Measurements from ENCODE around the gene NDUFS5.
"Not testable (repeated sequence)": the region's sequence is repeated elsewhere in the genome, so short reads cannot be mapped to it uniquely, and the experiment has no call there.

The NDUFS5 gene

DNA sequence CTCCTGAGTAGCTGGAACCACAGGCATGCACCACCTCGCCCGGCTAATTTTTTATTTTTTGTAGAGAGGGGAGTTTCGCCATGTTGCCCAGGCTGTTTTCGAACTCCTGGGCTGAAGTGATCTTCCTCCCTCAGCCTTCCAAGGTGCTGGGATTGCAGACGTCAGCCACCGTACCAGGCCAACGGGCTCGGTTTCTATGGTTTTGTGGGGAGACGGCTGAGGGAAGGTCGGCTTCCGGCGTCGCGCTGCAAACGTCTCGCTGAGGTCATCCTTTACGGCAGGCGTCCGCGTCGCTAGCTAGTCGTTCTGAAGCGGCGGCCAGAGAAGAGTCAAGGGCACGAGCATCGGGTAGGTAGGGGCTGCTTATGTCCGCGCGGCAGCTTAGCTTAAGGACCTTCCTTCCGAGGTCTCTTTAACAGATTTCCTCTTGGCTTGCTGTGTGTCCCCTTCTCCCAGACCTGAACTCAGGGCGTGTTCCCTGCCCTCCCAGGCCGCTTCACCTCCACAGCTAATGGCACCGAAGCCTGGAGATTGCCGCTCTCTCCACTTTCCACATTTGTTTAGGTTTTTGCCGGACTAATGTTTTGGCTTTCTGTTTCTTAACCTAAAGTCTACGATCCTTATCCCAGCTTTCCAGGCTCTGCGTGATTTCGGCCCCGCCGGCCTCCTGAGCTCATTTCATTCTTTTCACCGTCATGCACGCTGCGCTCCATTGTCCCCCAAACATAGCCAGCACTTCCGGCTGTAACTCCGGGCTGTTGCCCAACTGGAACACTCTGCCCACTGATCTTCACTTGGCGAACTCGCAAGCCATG is at the start of gene NDUFS5:
NDUFS5 (plus strand) TSS at position 300 of the 815 bp plus-strand sequence. CDS start 2,375 bp downstream, outside the sequence.
- peak; percentile 84 for DNase-seq (ENCODE audit: low read depth, low spot score)

DNA sequence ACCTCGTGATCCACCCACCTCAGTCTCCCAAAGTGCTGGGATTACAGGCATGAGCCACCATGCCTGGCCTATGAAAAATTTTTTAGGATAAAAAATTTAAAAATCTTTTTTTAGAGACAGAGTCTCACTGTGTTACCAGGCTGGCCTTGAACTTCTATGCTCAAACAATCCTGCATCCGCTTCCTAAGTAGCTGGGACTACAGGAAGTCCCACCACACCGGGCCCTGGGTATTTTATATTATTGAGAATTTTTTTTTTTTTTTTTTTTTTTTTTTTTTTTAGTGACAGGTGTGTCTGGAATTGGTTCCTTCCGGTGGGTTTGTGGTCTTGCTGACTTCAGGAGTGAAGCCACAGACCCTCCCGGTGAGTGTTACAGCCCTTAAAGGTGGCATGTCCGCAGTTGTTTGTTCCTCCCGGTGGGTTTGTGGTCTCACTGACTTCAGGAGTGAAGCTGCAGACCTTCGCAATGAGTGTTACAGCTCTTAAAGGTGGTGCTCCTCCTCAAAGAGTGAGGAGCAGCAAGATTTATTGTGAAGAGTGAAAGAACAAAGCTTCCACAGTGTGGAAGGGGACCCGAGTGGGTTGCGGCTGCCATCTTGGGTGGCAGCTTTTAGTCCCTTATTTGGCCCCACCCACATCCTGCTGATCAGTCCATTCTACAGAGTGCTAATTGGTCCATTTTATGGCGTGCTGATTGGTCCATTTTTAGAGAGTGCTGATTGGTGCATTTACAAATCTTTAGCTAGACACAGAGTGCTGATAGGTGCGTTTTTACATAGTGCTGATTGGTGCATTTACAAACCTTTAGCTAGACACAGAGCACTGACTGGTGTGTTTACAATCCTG is 48.5 kb upstream of the NDUFS5 start:
- not testable (repeated sequence) for DNase-seq (ENCODE audit: low read depth, low spot score)

DNA sequence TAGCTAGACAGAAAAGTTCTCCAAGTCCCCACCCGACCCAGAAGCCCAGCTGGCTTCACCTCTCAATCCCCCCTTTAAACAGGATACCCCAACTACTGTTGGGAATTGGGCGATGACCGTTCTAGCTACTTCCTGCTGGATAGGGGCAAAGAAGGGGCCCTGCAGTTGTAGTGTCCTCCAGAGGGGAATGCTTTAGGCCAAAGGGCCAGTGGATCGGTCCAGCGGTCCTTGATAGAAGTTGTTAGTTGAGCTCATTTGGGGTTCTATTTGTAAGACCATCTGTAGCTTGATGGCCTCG is 48.0 kb upstream of the NDUFS5 start:
- not testable (repeated sequence) for DNase-seq (ENCODE audit: low read depth, low spot score)

GRCh38 chr1:38979380-38979779 is 46.8 kb upstream of the NDUFS5 start:
- DNase-seq (ENCODE audit: low read depth, low spot score) = not testable (repeated sequence)

GRCh38 chr1:38989979-38990378 is 36.2 kb upstream of the NDUFS5 start:
- no peak for DNase-seq (ENCODE audit: low read depth, low spot score)

DNA sequence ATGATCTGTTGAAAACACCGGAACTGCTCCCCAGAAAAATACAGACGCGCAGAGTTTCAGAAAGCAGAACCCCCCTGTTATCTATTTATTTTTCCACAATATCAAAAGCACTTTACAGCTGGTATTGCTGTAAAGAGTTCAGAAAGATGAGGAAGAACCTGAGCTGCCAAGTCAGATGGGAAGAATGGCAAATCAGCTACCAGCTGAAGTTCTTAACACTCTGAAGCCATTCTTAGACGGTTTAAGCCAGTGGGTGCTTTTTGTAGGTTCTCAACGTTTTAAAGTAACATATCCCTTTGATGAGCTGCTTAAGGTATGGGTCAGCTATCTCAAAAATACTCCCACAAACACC is 35.8 kb upstream of the NDUFS5 start:
- no peak for DNase-seq (ENCODE audit: low read depth, low spot score)

- peak; percentile 92 for DNase-seq (ENCODE audit: low read depth, low spot score)
These were observed 35.2 kb upstream of the NDUFS5 start, which contains the start of gene AKIRIN1 for GRCh38 chr1:38990738-38991637. Gene AKIRIN1, plus strand, starts transcription at chr1:38991276. Its CDS starts 105 bp downstream, at chr1:38991381.

GRCh38 chr1:38991638-38992411 is 34.3 kb upstream of the NDUFS5 start:
- no peak for DNase-seq (ENCODE audit: low read depth, low spot score)

GRCh38 chr1:38992412-38993111 is 33.6 kb upstream of the NDUFS5 start:
- DNase-seq (ENCODE audit: low read depth, low spot score) = no peak

DNA sequence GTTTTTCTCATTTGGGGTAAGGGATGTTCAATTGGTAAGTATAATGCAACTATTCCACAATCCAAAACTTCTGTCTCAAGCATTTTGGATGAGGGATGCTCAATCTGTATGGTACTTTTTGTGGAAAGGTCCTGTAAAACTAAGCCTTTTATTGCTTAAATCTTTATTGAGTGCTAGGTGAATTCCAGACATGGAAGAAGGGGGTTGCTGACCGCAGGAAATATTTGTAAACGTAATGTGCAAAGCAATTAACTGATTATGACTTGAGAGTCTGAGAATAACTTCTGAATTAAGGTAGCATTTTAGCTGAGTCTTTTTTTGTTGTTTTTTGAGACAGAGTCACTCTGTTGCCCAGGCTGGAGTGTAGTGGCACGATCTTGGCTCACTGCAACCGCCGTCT is 32.0 kb upstream of the NDUFS5 start:
- no peak for DNase-seq (ENCODE audit: low read depth, low spot score)

GRCh38 chr1:38997034-38997900 is 28.9 kb upstream of the NDUFS5 start:
- DNase-seq (ENCODE audit: low read depth, low spot score) = no peak

- DNase-seq (ENCODE audit: low read depth, low spot score) = no peak
These were observed 28.3 kb upstream of the NDUFS5 start for GRCh38 chr1:38997901-38998190.

DNA sequence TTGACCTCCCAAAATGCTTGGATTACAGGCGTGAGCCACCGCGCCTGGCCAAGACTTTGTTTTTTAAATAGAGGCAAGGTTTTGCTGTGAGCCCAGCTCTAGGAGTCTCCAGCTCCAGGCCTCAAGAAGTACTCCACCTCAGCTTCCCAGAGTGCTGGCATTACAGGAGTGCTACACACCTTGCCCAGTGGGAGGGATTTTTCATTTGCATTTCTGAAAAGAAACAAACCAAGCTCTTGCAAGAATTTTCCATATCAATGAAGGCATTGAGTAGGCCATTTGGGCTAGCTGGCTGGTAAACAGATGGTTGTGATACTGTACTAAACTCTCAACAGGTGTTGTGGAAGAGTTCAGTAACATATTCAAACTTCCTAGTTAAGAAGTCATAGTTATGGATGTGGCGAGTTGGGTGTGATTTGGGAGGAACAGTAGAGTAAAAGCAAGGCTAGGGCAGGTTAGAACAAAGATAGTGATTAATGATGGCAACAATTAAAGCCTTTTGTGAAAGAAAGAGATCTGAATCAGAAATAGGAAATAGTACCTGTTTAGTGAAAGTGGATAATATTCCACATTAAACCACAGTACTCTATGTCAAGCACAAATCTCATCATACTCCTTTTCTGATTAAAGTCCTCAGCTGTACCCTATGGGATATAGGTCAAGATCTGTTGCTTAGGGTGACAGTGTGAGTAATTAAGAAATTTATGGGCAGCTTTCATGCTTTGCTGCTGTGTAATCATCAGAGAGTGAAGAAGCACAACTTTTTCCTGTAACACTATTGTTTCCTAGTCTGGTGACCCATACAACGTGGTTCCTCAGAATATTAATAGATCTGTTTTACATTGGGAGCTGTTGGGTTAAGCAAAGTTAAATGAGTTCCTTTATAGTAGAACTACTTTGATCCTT is 24.4 kb upstream of the NDUFS5 start:
- peak; percentile 82 for DNase-seq (ENCODE audit: low read depth, low spot score)

GRCh38 chr1:39003281-39003680 is 22.9 kb upstream of the NDUFS5 start:
- DNase-seq (ENCODE audit: low read depth, low spot score) = no peak

DNA sequence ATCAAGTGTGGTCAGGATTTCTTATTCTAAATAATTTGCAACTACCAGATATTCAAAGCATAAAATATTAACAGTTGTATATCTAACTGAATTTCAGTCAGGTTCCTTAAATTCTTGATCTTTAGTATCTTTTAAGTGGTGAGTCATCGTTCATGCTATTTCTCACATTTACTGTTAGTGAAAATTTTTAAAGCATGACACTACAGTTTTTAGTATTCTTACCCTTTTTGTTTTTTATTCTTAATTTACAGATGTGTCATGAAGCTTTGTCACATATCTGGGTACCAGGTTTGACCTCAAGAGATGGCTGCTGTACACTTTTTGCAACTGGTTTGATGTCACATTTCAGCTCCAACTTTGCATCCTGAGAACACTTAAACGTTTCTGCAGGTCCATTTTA is 22.4 kb upstream of the NDUFS5 start:
- no peak for DNase-seq (ENCODE audit: low read depth, low spot score)

DNA sequence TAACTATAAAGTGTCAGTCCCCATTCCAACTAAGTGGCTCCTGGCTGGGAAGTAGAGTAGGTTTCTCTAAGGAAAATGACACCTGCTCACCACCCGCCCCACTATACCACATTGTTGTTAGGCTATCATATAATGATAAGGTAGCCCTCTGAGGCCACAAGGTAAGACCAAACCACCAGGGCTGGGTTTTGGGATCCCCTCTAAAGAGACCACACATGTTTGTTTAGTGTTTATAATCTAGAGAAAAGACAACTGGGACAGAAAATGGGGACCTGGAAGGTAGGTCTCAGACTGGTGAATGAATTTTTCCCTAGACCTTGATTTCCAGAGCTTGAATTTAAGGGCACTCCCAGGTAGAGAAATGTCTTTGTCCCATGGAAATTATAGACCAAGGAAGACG is 19.9 kb upstream of the NDUFS5 start:
- DNase-seq (ENCODE audit: low read depth, low spot score) = no peak

- no peak for DNase-seq (ENCODE audit: low read depth, low spot score)
These were observed 19.2 kb upstream of the NDUFS5 start for GRCh38 chr1:39006726-39007645.

DNA sequence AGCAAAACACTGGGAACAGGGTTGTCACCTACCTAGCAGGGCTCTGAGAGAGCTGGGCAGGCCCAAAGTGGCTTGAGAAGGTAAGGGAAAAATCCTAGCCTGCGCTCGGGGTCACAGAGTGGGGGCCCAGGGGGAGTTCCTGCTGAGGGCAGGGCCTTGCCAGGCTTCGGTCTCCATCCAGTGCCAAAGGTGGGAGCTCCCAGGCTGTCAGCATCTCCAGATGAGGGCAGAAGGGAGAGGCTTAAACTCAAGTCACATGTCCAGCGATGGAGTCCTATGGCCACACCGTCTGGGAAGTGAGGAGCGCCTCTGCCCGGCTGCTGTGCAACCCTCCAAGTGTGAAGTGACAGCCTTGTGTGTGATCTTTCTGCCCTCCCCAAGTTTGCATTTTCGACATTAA is 11.2 kb upstream of the NDUFS5 start:
- DNase-seq (ENCODE audit: low read depth, low spot score) = not testable (repeated sequence)
